ENCODE measurements around the gene SMIM17.

The SMIM17 gene

DNA sequence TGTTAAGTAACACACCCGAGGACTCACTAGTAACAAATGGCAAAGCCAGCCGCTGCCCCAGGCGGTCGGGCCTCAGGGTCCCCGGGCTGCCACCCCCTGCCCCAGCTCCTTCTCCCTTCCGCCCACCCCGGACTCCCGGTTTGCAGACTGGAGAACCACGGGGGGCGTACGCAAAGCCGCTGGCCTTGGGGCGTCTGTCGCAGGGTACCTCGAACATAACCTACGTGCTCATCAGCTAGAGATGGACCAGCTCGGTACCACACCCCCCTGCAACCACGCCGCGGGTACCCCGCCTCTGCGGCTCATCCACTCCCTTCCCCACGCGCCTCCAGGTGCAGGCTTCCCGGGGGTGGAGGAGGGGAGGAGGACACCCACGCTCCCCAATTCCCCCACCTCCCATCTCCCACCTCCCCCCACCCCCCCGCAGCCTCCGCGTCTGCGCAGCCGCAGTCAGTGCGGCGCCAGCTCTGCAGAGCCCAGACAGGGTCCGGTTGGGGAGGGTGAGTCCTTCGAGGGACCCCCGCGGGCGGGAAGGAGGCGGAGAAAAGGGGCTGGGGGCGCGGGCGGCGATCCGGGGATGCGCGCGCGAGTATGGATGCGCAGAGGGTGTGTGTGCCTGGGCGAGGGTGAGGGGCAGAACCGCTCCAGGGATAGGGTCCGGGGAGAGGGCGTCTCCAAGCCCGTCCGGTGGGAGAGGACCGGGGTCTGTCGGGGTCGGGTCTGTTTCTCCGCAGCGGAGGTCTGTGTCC is at the start of gene SMIM17:
TSS of gene SMIM17 (plus strand) at position 449 of the 749 bp plus-strand sequence. CDS start 2,509 bp downstream, outside the sequence.
- DNase-seq = no peak

DNA sequence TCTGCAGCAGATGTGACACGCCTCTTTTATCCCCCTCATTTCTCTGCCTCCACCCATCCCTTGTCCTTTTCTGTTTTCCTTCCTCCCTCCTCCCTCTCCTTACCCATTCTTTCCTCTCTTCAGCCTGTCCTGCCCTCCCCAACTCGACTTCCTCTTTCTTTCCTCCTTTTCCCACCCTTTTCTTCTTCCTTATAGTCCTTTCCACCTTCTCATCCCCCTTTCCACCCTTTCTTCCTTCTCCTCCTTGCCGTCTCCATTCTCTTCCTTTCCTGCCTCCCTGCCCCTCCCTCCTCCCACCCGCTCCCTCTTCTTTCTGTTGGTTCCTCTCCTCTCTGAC is 48.5 kb upstream of the SMIM17 start:
- no peak for DNase-seq

GRCh38 chr19:56594783-56595547 is 48.0 kb upstream of the SMIM17 start, which contains the start of gene ZNF71:
ZNF71 (plus strand) TSS chr19:56595302; CDS start chr19:56601559, 6,257 bp downstream.
- DNase-seq = peak; percentile 83 to 91

DNA sequence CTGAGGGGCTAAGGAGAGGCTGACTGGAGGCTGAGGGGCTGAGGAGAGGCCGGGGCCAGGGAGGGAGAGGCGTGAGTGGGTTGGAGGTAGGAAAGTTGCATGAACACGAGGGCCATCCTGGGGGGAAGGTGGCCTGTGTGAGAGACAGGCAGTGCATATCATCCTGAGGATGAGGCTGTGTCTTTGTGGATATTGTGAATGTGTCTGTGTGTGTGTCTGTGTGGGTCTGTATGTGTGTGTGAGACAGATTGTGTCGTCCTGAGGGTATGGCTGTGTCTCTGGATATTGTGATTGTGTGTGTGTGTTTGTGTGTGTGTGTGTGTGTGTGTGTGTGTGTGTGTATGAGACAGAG is 47.4 kb upstream of the SMIM17 start:
- no peak for DNase-seq

DNA sequence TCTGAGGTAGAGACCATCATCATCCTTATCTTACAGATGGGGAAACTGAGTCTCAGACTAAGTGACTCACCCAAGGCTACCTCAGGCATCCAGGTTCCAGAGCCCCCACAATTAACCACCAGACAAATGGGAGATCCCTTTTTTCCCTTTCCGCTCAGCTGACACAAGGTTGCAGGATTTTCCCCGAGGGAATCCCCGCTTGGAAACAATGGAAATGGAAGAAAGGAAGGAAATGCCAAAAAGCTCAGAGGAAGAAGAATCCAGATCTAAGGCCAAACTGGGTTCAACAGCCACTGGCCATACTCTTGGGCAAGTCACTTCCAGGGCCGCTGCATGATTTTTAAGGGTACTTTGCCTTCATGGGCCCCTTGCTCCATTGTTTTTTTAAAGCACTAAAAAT is 46.3 kb upstream of the SMIM17 start:
- no peak for DNase-seq

- no peak for DNase-seq
Observed at GRCh38 chr19:56597696-56598095, 45.3 kb upstream of the SMIM17 start.

- DNase-seq = no peak
Observed at GRCh38 chr19:56601375-56601774, 41.6 kb upstream of the SMIM17 start.

- DNase-seq = no peak
Observed at GRCh38 chr19:56603829-56604228, 39.1 kb upstream of the SMIM17 start.

- no peak for DNase-seq
Observed at GRCh38 chr19:56608274-56608964, 34.5 kb upstream of the SMIM17 start.

- DNase-seq = no peak
Observed at GRCh38 chr19:56611288-56611687, 31.7 kb upstream of the SMIM17 start.

DNA sequence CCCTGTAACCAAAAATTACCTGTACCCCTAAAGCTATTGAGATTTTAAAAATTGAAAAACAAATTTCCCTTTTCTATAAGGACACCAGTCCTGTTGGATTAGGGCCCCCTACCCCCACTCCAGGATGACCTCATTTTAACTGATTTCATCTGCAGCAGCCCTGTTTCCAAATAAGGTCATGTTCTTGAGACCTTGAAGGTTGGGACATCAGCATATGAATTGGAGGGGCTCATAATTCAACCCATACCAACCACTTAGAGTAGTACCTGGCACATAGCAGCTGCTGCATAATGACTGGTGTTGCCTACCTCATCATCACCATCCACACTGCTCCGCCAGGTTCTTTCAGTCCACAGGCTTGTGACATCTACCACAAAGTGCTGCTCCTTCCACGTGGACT is 30.2 kb upstream of the SMIM17 start:
- no peak for DNase-seq

DNA sequence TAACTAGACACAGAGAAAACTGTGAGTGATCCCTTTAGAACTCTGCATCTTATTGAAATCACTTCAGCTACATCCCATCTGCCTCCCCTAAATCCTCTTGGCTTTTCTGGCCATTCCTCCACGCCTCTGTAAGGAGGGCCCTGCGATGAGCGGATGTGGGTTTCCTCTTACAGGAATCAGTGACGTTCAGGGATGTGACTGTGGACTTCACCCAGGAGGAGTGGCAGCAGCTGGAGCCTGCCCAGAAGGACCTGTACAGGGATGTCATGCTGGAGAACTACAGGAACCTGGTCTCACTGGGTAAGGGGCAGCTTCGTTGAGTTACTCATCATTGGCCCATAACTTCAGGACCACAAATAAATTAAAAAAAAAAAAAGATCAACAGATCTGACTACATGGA is 29.3 kb upstream of the SMIM17 start:
- DNase-seq = no peak

DNA sequence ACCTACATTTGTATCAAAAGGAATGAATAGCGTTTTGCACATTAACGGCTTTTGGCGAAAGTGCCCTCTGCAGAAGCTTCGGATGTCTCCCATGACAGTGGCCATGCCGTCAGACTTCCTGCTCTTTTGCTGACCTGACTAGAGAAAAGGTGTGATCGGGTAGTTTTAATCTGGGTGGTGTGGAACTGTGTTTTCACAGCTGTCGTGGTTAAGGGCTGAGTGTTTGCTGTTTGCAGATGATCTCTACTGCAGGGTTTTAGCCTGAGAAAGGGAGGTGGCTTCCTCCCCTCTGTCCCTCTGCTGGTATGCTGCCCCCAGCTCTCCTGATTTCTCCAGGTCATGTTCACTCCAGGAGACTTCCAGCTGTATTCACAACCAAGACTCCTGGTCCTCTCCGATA is 25.4 kb upstream of the SMIM17 start:
- no peak for DNase-seq

DNA sequence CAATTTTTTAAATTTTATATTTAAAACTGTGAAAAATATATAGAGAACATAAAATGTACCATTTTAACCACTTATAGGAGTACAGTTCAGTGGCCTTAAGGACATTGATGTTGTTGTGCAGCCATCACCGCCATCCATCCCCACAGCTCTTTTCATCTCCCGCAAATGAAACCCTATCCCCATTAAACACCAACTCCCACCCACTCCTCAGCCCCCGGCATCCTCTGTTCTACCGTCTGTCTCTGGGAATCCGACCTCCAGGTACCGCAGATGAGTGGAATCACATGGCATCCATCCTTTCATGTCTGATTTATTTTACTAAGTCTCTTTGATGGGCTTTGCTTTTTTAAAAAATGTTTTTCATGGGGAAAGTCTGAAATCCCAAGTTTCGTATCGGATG is 23.8 kb upstream of the SMIM17 start:
- DNase-seq = no peak

DNA sequence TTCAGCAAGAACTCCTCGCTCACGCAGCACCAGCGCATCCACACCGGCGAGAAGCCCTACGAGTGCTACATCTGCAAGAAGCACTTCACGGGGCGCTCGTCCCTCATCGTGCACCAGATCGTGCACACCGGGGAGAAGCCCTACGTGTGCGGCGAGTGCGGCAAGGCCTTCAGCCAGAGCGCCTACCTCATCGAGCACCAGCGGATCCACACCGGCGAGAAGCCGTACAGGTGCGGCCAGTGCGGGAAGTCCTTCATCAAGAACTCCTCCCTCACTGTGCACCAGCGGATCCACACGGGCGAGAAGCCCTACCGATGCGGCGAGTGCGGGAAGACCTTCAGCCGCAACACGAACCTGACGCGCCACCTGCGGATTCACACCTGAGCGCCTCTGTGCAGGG is 20.6 kb upstream of the SMIM17 start:
- no peak for DNase-seq

DNA sequence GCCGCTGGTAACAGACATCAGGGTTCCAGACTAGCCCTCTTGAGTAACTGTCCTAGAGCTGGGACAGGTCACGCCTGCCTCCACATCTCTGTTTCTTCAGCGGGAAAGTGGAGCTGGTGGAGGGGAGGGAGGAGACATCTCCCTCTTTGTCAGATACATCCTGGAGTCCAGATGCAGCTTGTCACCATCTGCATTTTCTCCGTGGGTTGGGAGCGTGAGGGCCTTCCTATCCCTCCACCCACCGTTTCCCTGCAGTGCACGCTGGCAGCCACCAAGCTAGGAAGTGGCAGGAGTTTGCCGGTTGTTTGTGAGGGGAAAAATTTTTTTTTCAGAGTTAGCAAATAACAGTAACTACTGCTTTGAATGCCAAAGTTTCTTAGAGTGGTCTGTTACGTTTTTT is 20.0 kb upstream of the SMIM17 start:
- no peak for DNase-seq

- DNase-seq = no peak
Observed at GRCh38 chr19:56625708-56626107, 17.3 kb upstream of the SMIM17 start.

- DNase-seq = no peak
Observed at GRCh38 chr19:56633021-56633420, 9.9 kb upstream of the SMIM17 start.

DNA sequence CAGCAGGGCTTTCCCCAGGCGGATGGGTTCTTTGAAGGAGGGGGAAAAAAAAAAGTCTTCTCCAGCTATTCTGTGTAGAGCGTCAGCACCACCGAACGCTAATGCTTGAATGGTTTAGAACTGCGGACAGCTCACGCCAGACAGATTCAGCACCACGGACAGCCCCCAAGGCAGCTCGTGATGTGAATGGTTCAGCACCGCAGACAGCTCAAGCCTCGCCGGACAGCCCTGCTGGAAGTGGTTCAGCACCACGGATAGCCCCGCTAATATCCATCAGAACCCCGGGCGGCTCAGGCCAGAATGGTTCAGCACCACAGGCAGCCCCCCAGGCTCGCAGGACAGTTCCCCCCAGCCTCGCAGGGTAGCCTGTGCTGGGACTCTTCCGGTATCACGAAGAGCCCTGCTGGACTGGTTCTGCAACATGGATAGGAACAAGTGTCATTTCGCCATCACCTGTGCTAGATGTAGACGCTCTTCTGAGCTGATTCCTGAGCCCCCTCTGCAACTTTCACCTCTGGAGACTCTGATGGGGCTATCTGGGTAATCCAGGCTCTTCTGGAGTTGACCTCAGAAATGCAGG is 4.9 kb upstream of the SMIM17 start:
- no peak for DNase-seq

DNA sequence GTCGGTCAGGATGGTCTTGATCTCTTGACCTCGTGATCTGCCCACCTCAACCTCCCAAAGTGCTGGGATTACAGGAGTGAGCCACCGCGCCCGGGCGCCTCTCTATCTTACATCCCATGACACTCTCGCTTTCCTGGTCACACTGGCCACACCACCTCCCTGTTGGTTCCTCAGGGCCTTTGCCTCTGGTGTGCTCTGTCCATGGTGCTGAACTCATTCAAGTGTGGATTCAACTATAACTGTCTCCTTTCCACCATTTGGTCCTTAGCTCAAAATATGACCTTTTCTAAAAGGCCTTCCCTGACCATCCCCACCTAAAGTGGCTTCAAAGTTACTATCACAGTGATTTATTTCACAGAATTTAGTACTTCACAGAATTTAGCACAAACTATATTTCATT is 3.7 kb upstream of the SMIM17 start:
- DNase-seq = no peak

GRCh38 chr19:56643460-56643955 is 549 bp downstream of the SMIM17 start:
- DNase-seq = no peak

GRCh38 chr19:56654151-56654550 is 11.2 kb downstream of the SMIM17 start:
- no peak for DNase-seq

DNA sequence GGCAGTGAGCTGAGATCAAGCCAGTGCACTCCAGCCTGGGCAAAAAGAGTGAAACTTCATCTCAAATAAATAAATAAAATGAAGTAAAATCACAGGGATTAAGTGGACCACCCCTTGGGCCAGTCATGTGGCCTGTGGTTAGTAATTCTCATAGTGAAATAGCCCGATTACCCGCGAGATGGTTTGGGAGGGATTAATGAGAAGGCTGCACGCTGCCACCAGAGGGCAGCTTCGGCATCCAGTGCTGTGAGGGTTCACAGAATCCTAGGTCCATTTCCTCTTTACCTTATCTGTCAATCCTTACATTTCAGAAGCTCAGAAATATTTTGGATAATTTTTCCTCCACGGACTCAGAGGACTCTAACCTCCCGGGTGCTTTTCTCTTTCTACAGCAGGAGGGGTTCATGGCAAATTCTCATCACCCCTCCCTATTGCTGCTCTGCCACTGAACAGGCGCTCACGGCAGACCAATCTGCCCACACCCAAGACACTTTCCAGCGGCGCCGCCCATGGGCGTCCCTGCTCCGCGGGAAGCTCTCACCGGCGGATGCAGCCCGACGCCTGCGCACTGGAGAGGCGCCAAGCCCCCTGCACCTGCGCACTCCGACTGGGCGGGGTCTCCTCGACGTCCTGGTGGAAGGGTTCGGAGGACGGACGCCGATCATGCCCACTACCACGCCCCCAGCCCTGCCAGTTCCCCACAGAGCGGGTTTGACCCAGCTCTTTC is 17.6 kb downstream of the SMIM17 start:
- peak; percentile 39 to 59 for DNase-seq
